Measurements from ENCODE around the gene ALX1. TPM values are rescaled to one million over a fixed set of nuclear protein-coding genes. Genes with fewer than 3 reads are reported as not detected.
"Not testable (repeated sequence)": the region's sequence is repeated elsewhere in the genome, so short reads cannot be mapped to it uniquely, and the experiment has no call there.

The ALX1 gene
- total RNA-seq, 2 donors from 2014 or later, result not detected

DNA sequence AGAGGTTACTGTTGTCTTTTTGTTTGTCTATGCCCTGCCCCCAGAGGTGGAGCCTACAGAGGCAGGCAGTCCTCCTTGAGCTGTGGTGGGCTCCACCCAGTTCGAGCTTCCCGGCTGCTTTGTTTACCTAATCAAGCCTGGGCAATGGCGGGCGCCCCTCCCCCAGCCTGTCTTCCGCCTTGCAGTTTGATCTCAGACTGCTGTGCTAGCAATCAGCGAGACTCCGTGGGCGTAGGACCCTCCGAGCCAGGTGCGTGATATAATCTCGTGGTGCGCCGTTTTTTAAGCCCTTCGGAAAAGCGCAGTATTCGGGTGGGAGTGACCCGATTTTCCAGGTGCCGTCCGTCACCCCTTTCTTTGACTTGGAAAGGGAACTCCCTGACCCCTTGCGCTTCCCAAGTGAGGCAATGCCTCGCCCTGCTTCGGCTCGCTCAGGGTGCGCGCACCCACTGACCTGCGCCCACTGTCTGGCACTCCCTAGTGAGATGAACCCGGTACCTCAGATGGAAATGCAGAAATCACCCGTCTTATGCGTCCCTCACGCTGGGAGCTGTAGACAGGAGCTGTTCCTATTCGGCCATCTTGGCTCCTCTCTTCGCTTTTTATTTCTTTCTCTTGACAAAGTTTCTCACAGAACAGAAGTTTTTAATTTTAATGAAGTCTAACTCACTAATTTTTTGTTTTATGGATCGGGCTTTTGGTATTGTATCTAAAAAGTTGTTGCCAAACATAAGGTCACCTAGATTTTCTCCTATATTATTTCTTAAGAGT is 38.0 kb downstream of the ALX1 start:
- not testable (repeated sequence) for ATAC-seq; H3K4me1 Mint-ChIP-seq (ENCODE audit: low read depth in 2 of 2)

DNA sequence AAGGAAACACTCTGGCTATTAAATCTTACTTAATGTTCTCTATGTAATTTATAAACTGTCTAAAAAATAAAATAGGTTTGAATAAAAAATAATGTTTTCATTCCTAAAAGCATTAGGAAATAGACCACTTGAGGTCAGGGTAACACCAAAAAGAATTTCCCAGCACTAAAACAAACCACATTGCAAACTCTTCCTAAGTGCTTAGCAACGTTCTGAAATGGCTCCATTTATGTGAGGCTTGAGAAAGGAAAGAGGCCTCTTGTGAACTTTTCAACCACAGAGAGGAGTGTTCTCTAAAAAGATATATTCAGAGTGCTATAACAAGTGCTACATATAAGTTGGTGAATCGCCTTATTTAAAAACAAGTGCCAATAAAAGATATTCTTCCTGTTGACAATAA is 42.7 kb downstream of the ALX1 start:
- no peaks in the 10 kb centered on the region for H3K27me3 Mint-ChIP-seq
- H3K27ac Mint-ChIP-seq, result no peak overlapping the region
- ATAC-seq (no peak), DNase-seq (ENCODE audit: low spot score) (no peak)
- no peaks in the 10 kb centered on the region for H3K4me1 Mint-ChIP-seq (ENCODE audit: low read depth in 2 of 2)
- H3K36me3 Mint-ChIP-seq, result peaks cover 5% of the 10 kb centered on the region
- peaks cover 8% of the 10 kb centered on the region for H3K9me3 Mint-ChIP-seq
- H3K4me3 Mint-ChIP-seq, result no peak overlapping the region

More for the DNA sequence above, 38.0 kb downstream of the ALX1 start:
- not testable (repeated sequence) for H3K9me3 Mint-ChIP-seq; H3K27ac Mint-ChIP-seq; H3K4me3 Mint-ChIP-seq; H3K27me3 Mint-ChIP-seq; DNase-seq (ENCODE audit: low spot score); H3K36me3 Mint-ChIP-seq

DNA sequence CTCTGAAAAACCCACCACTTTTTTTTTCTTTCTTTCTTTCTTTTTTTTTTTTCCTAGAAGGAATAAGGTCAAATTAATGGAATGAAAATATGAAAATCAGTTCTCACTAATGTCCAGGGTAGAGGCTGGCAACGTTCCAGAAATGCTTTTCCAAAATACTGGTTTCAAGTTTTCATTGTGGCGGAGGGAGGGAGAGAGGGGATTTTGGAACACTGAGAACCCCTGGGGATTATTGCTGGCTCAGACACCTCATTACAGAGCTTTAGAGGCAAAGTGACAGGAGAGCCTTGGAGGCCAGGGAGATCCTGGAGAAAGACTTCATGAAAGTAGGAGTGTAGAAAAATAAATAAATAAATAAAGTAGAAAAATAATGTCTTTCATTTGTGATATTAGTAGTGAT is 45.4 kb downstream of the ALX1 start:
- peaks cover 5% of the 10 kb centered on the region for H3K36me3 Mint-ChIP-seq
- peaks cover 0 to 3% of the 10 kb centered on the region in 2 donors for H3K27me3 Mint-ChIP-seq
- no peaks in the 10 kb centered on the region for H3K4me1 Mint-ChIP-seq (ENCODE audit: low read depth in 2 of 2)
- ATAC-seq (no peak), DNase-seq (ENCODE audit: low spot score) (no peak)
- H3K27ac Mint-ChIP-seq, result no peak overlapping the region
- H3K4me3 Mint-ChIP-seq, result no peak overlapping the region
- peaks cover 2% of the 10 kb centered on the region for H3K9me3 Mint-ChIP-seq

DNA sequence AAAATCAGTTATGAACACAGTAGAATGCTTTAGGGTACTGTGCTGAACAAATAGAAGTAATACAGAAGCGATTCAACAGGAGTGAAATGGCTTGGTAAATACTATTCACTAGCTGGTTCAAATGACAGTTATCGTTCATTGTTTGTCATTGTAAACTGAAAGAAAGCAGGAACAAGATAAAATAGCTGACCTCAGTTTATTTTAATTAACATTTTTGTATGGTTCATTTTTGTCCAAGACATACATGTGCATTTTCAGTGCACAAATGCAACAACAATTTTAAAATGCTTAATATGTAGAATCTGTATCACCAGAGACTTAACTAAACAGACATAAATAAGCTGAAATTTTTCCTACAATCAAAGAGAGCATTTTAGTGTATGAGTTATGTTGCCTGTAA is 49.9 kb downstream of the ALX1 start:
- H3K4me3 Mint-ChIP-seq, result no peak overlapping the region
- no peak overlapping the region for H3K27ac Mint-ChIP-seq
- ATAC-seq (no peak), DNase-seq (ENCODE audit: low spot score) (no peak)
- H3K4me1 Mint-ChIP-seq (ENCODE audit: low read depth in 2 of 2), result no peaks in the 10 kb centered on the region
- H3K9me3 Mint-ChIP-seq, result peaks cover 6% of the 10 kb centered on the region
- H3K36me3 Mint-ChIP-seq, result peaks cover 5% of the 10 kb centered on the region
- peaks cover 0 to 6% of the 10 kb centered on the region in 2 donors for H3K27me3 Mint-ChIP-seq

DNA sequence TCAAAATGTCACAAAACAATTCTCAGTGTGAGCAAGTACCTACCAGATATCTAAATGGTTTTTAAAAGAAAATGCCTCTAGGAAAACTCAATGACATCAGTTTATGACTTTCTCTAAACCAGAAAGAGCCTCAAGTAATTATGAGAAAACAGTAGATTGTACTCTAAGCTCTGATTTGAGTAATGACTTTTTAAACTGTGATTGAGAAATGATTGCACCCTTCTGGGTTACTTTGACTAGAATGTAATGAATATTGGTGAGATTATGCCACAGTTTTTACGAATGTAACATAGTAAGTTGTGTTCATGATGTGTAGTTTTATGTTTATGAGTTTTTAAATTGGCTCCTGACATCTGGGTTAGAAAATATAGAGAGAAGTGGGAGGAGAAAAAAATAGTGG is 68.8 kb downstream of the ALX1 start:
- Mint-ChIP-seq H3K4me3 (no peak overlapping the region), H3K27ac (no peak overlapping the region), H3K4me1 (ENCODE audit: low read depth in 2 of 2) (no peaks in the 10 kb centered on the region), H3K27me3 (no peaks in the 10 kb centered on the region), H3K9me3 (peaks cover 8% of the 10 kb centered on the region), H3K36me3 (no peaks in the 10 kb centered on the region)
- ATAC-seq, result no peak
- DNase-seq (ENCODE audit: low spot score), result no peak

DNA sequence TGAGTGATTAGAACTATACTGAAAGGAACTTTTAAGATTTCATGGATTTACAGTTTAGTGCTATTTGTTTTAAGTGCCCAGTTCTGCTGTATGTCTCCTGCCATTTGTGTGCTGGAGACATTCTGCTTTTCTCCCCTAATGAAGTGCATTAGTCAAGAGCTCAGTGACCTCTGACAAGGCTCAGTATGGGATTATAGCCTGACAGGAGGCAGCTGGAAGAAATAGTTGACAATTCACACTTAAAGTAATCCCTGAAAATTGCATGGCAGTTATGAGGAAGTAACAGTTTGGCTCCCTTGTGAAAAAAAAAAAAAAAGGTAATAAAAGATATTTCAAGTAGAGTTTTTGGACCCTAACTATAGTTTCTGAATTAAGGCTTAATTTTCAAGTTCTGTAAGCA is 70.3 kb downstream of the ALX1 start:
- H3K4me1 Mint-ChIP-seq (ENCODE audit: low read depth in 2 of 2), result no peaks in the 10 kb centered on the region
- no peaks in the 10 kb centered on the region for H3K36me3 Mint-ChIP-seq
- no peaks in the 10 kb centered on the region for H3K27me3 Mint-ChIP-seq
- H3K4me3 Mint-ChIP-seq, result no peak overlapping the region
- no peak overlapping the region for H3K27ac Mint-ChIP-seq
- DNase-seq (ENCODE audit: low spot score), result no peak
- no peak for ATAC-seq
- H3K9me3 Mint-ChIP-seq, result peaks cover 7% of the 10 kb centered on the region

Other genes starting within 250 kb of the ALX1 start
- gene TSPAN19, start 243.9 kb upstream of the ALX1 start, total RNA-seq, result not detected
- not detected for gene LRRIQ1, start 243.9 kb upstream of the ALX1 start, total RNA-seq

Data from natural killer cell treated with Interleukin-12 subunit alpha and Interleukin-12 subunit beta and Interleukin-15 and Interleukin-18, amount 100 ng/mL, for 72 hours (primary cell).